ENCODE measurements around the gene C11orf97.

The C11orf97 gene, protein sequence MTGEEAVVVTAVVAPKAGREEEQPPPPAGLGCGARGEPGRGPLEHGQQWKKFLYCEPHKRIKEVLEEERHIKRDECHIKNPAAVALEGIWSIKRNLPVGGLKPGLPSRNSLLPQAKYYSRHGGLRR

DNA sequence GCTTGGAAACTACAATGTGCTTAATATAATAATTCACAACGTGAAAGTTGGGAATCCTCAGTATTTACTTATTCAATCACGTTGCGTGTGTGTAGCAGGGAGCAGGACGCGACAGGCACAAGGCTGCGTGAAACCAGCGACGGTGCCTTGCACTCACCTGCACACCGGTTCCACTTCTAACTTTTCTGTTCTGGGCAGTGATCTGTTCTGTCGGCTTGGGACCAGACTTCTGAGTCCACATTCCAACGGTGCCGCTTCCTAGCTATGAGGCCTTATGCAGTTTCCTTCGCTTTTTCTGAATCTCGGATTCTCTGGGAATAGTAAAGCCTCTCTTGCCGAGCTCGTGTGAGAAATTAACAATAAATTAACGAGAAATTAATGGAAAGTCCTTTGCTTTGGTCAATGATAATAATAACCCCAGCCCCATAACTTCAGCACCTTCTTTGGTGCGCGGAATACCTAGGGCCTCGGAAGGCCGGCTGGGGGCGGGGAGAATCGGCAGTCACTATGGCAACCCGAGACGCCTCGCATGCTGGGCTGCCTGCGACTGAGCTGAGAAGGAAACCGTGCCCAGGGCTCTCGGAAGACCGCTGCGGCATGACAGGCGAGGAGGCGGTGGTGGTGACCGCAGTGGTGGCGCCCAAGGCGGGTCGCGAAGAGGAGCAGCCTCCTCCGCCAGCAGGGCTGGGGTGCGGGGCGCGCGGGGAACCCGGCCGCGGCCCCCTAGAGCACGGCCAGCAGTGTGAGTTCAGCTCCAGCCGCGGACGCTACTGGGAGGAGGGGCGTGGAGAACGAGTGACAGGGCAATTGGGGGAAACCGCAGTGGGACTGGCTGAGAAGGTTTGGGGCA is at the start of gene C11orf97:
Gene C11orf97 (plus strand): TSS at position 530 of the 850 bp plus-strand sequence. CDS start 68 bp downstream, at position 598.
- CTCF ChIA-PET, result interaction anchor here (0.9 kb wide), 1 partner anchor 617 kb away, joined by 4 read pairs; no protein-coding TSS in a partner anchor
- POLR2A ChIA-PET (ENCODE audit: low non-redundant PET), result no interaction called here
- TF ChIP-seq, protein P1, sequence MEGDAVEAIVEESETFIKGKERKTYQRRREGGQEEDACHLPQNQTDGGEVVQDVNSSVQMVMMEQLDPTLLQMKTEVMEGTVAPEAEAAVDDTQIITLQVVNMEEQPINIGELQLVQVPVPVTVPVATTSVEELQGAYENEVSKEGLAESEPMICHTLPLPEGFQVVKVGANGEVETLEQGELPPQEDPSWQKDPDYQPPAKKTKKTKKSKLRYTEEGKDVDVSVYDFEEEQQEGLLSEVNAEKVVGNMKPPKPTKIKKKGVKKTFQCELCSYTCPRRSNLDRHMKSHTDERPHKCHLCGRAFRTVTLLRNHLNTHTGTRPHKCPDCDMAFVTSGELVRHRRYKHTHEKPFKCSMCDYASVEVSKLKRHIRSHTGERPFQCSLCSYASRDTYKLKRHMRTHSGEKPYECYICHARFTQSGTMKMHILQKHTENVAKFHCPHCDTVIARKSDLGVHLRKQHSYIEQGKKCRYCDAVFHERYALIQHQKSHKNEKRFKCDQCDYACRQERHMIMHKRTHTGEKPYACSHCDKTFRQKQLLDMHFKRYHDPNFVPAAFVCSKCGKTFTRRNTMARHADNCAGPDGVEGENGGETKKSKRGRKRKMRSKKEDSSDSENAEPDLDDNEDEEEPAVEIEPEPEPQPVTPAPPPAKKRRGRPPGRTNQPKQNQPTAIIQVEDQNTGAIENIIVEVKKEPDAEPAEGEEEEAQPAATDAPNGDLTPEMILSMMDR (conservative IDR thresholded peaks at IDR 0.05; ENCODE audit: low read depth), result no peak
- peak; percentile 24 for DNase-seq (ENCODE audit: low spot score)
- H3K27ac ChIP-seq, result no peak within 1 kb of the TSS

DNA sequence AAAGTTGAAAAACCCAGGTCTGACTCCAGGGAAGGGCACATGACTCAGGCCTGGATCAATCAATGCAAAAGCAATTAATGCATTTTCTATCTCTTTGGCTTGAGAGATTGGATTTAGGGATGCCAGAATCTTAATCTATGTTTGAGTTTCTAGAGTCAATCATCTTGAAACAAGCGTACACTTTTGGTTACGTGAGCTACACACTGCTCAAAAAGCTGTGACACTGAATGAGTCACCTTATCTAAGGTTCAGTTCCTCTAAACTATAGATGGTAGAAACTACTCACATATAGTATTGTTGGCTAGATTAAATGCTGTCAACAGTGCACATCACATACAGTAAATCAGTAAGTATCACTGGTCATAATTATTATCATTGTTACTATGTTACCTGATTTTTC is 42.8 kb upstream of the C11orf97 start:
- H3K27ac ChIP-seq, result no peak overlapping the region
- DNase-seq (ENCODE audit: low spot score), result no peak
- CTCF ChIA-PET, result no interaction called here
- POLR2A ChIA-PET (ENCODE audit: low non-redundant PET), result no interaction called here
- TF ChIP-seq, protein P1 (conservative IDR thresholded peaks at IDR 0.05; ENCODE audit: low read depth), result no peak

DNA sequence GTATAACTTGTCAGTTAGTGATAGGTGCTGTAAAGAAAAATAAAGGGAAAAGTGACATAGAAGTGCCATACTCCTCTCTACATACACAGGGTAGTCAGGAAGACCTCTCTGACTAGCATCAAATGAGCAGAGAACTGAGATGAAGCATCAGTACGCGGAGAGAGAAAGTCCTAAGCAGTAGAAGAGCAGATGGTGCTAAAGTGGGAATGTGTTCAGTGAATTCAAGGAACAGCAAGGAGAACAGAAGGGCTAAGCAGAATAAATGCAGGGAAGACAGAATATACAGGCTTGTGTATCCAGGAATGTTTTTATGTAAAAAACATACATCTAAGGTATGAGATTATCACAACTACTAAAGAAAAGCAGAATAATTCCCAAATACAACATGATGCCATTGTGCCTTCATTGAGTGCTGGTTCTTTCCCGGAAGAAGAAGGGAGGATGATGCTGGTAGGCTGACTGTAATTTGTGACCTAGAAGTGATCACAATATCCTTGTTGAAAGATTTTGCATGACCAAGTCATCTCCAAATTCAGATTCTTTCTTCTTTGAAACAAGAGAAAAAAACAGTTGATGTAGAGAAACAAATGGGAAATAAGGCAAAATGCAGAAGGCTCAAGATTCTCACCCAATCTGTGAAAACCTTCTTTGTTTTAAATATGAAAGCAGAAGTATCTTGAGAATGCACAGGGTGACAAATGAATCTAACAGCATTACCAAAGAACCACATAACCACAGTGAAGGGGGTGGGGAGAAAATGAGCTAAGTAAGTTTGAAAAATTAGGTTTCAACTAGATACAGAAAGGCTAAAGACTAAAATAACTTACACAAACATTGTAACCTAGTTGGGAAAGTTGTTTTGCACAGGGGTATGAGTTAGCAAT is 39.1 kb upstream of the C11orf97 start:
- H3K27ac ChIP-seq, result no peak overlapping the region
- POLR2A ChIA-PET (ENCODE audit: low non-redundant PET), result no interaction called here
- CTCF ChIA-PET, result no interaction called here
- TF ChIP-seq, protein P1 (conservative IDR thresholded peaks at IDR 0.05; ENCODE audit: low read depth), result no peak
- DNase-seq (ENCODE audit: low spot score), result no peak

DNA sequence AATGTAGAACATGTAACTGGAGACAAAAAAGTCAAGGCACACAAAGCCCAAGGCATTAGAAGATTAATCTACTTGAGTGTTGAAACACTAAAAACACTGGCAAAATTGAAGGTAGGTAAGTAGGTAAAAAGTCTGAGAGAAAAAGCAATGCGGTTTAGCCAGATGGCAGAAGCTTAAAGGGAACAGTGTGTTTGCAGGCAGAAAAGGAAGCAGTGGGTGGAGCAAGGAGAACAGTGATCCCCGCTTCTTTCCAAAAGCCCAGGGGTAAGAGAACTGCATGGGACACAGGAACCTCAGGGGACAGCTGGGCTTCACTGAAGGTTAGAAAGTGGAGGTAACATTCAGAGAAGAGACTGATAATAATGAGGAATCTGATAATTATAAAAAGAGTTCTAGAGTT is 34.6 kb upstream of the C11orf97 start:
- H3K27ac ChIP-seq, result no peak overlapping the region
- DNase-seq (ENCODE audit: low spot score), result no peak
- ChIA-PET CTCF (interaction anchor here (0.5 kb wide), 1 partner anchor 15 kb away, joined by 3 read pairs; no protein-coding TSS in a partner anchor), POLR2A (ENCODE audit: low non-redundant PET) (no interaction called here)
- TF ChIP-seq, protein P1 (conservative IDR thresholded peaks at IDR 0.05; ENCODE audit: low read depth), result no peak

DNA sequence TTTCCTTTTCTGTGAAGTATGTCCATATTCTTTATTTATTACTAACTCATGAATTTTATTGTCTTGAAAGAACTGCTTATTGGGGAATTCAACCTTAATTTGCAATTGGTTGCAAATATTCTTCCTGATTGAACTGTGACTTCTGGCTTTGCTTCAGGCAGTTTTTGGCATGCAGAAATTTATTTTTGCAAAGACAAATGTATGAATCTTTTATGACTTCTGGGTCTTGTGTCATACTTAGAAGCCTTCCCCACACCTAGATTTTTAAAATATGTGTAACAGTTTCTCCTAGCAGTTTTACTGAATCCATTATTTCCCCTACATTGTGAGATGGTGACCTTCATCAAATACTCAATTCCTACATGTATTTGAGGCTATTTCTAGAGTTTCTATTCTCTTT is 30.9 kb upstream of the C11orf97 start:
- ChIA-PET CTCF (no interaction called here), POLR2A (ENCODE audit: low non-redundant PET) (no interaction called here)
- TF ChIP-seq, protein P1 (conservative IDR thresholded peaks at IDR 0.05; ENCODE audit: low read depth), result no peak
- no peak overlapping the region for H3K27ac ChIP-seq
- no peak for DNase-seq (ENCODE audit: low spot score)

GRCh38 chr11:94486068-94486467 is 26.2 kb upstream of the C11orf97 start:
- TF ChIP-seq, protein P1 (conservative IDR thresholded peaks at IDR 0.05; ENCODE audit: low read depth), result no peak
- DNase-seq (ENCODE audit: low spot score), result no peak
- no peak overlapping the region for H3K27ac ChIP-seq
- CTCF ChIA-PET, result interaction anchor here (0.7 kb wide), 1 partner anchor 564 kb away, joined by 3 read pairs; no protein-coding TSS in a partner anchor
- POLR2A ChIA-PET (ENCODE audit: low non-redundant PET), result no interaction called here
